GM12864 (cell line): Measurements from ENCODE around the gene PDZRN3.

Experiments used
- DNase-seq: peaks from one replicate; pipeline ENCODE4 v3.0.0-alpha.2; 2011; ENCODE audit warnings: low read depth
- H3K4me3 ChIP-seq: 2 replicates; pipeline ENCODE4 v1.5.1; 2011; ENCODE audit warnings: mild to moderate bottlenecking, low read depth, low read length, control low read depth
- CTCF ChIP-seq: IDR thresholded peaks from 2 replicates; pipeline ENCODE4 v1.5.1; 2011; ENCODE audit warnings: low read depth, mild to moderate bottlenecking, moderate library complexity, low read length, control low read depth, inconsistent platforms; ENCODE audit errors: missing control alignments

Gene PDZRN3

GRCh38 chr3:73404435-73404834, 220.3 kb downstream of the PDZRN3 start:
- DNase-seq: no peak
- TF ChIP-seq CTCF: no peak
- no peak overlapping the region for H3K4me3 ChIP-seq

GRCh38 chr3:73403444-73403843, 221.3 kb downstream of the PDZRN3 start:
- no peak for TF ChIP-seq CTCF
- no peak overlapping the region for H3K4me3 ChIP-seq
- DNase-seq: no peak

GRCh38 chr3:73401616-73402279, 223.0 kb downstream of the PDZRN3 start:
- H3K4me3 ChIP-seq: no peak overlapping the region
- no peak for TF ChIP-seq CTCF
- no peak for DNase-seq

- H3K4me3 ChIP-seq: no peak overlapping the region
- no peak for DNase-seq
- TF ChIP-seq CTCF: no peak
Observed at GRCh38 chr3:73401059-73401458, 223.7 kb downstream of the PDZRN3 start.

GRCh38 chr3:73399666-73400253, 225.0 kb downstream of the PDZRN3 start:
- DNase-seq: no peak
- H3K4me3 ChIP-seq: no peak overlapping the region
- TF ChIP-seq CTCF: no peak

- no peak for TF ChIP-seq CTCF
- DNase-seq: no peak
- H3K4me3 ChIP-seq: no peak overlapping the region
Observed at GRCh38 chr3:73399106-73399505, 225.6 kb downstream of the PDZRN3 start.

- TF ChIP-seq CTCF: no peak
- DNase-seq: no peak
Observed at GRCh38 chr3:73398084-73398483, 226.7 kb downstream of the PDZRN3 start.

More at GRCh38 chr3:73398084-73398483, 226.7 kb downstream of the PDZRN3 start:
- H3K4me3 ChIP-seq: no peak overlapping the region
